Large intestine (tissue), 3 donors: ENCODE results near the gene FGGY. TPM values are rescaled to one million over a fixed set of nuclear protein-coding genes. Genes with fewer than 3 reads are reported as not detected.

ENCODE experiments used
- DNase-seq, 2 donors: peaks; one replicate each; pipeline versions ENCODE4 v3.0.0 to v3.0.0-alpha.2; 2013
- H3K27ac ChIP-seq: one replicate; pipeline ENCODE4 v1.5.1; 2013; ENCODE audit warnings: low read length
- H3K27me3 ChIP-seq: 2 replicates; pipeline ENCODE4 v1.6.1; 2013; ENCODE audit warnings: low read length; ENCODE audit not compliant: control insufficient read depth, insufficient read depth
- H3K36me3 ChIP-seq: 2 replicates; pipeline ENCODE4 v1.6.1; 2013; ENCODE audit warnings: low read length; ENCODE audit not compliant: control insufficient read depth, insufficient read depth
- H3K4me1 ChIP-seq: one replicate; pipeline ENCODE4 v1.6.1; 2013; ENCODE audit warnings: low read length; ENCODE audit not compliant: control insufficient read depth, insufficient read depth
- H3K4me3 ChIP-seq: one replicate; pipeline ENCODE4 v1.5.1; 2013; ENCODE audit warnings: low read length
- H3K9me3 ChIP-seq: one replicate; pipeline ENCODE4 v1.6.1; 2013; ENCODE audit warnings: mild to moderate bottlenecking, low read depth, low read length, moderate library complexity; ENCODE audit not compliant: control insufficient read depth
- WGBS: methylation state at CpG from one replicate; pipeline ENCODE4 v1.1.5; 2013; ENCODE audit warnings: low lambda C conversion rate; ENCODE audit not compliant: insufficient coverage; 5-methylcytosine and 5-hydroxymethylcytosine counted together
- polyA plus RNA-seq: library from polyadenylated mRNA; unstranded; fragments of 120-200 nt; gene quantifications from one replicate; pipeline ENCODE4 v1.2.1, GENCODE V29; 2013

Gene FGGY
- polyA plus RNA-seq, 1 donor = 17.5 TPM

- H3K27ac ChIP-seq = no peak overlapping the region
- peaks cover 7% of the 10 kb centered on the region for H3K36me3 ChIP-seq
- no peaks in the 10 kb centered on the region for H3K27me3 ChIP-seq
- no peaks in the 10 kb centered on the region for H3K9me3 ChIP-seq
- no CpG with 5 or more reads among the region's 7 CpGs for WGBS
- no peak for DNase-seq
- no peaks in the 10 kb centered on the region for H3K4me1 ChIP-seq
- H3K4me3 ChIP-seq = no peak overlapping the region
Measured at GRCh38 chr1:59672851-59673572, 376.1 kb downstream of the FGGY start.

- no peaks in the 10 kb centered on the region for H3K27me3 ChIP-seq
Measured at GRCh38 chr1:59673573-59674450, 376.9 kb downstream of the FGGY start.

GRCh38 chr1:59674595-59674994 lies 377.7 kb downstream of the FGGY start:
- H3K9me3 ChIP-seq = no peaks in the 10 kb centered on the region
- no peak for DNase-seq
- WGBS = 100% methylated on average over 1 of the region's 2 CpGs
- no peaks in the 10 kb centered on the region for H3K4me1 ChIP-seq
- peaks cover 4% of the 10 kb centered on the region for H3K36me3 ChIP-seq
- H3K27me3 ChIP-seq = no peaks in the 10 kb centered on the region
- no peak overlapping the region for H3K27ac ChIP-seq
- no peak overlapping the region for H3K4me3 ChIP-seq

More at GRCh38 chr1:59673573-59674450, 376.9 kb downstream of the FGGY start:
- Histone ChIP-seq H3K36me3 (peaks cover 4% of the 10 kb centered on the region), H3K9me3 (no peaks in the 10 kb centered on the region), H3K4me3 (no peak overlapping the region), H3K4me1 (no peaks in the 10 kb centered on the region), H3K27ac (no peak overlapping the region)
- WGBS = 78% methylated on average over 6 of the region's 16 CpGs
- DNase-seq = no peak

- Histone ChIP-seq H3K27me3 (no peaks in the 10 kb centered on the region), H3K4me3 (no peak overlapping the region), H3K9me3 (no peaks in the 10 kb centered on the region), H3K27ac (no peak overlapping the region), H3K36me3 (peaks cover 4% of the 10 kb centered on the region), H3K4me1 (no peaks in the 10 kb centered on the region)
- DNase-seq = no peak
- no CpG with 5 or more reads among the region's 2 CpGs for WGBS
Measured at GRCh38 chr1:59675936-59676335, 379.0 kb downstream of the FGGY start.

- H3K4me3 ChIP-seq = no peak overlapping the region
- no peak for DNase-seq
- no peaks in the 10 kb centered on the region for H3K4me1 ChIP-seq
- H3K36me3 ChIP-seq = no peaks in the 10 kb centered on the region
- no peaks in the 10 kb centered on the region for H3K27me3 ChIP-seq
- no peaks in the 10 kb centered on the region for H3K9me3 ChIP-seq
- no peak overlapping the region for H3K27ac ChIP-seq
- 100% methylated on average over 1 of the region's 1 CpG for WGBS
Measured at GRCh38 chr1:59678040-59678439, 381.1 kb downstream of the FGGY start.

- Histone ChIP-seq H3K9me3 (no peaks in the 10 kb centered on the region), H3K27me3 (no peaks in the 10 kb centered on the region), H3K4me1 (no peaks in the 10 kb centered on the region), H3K36me3 (no peaks in the 10 kb centered on the region), H3K27ac (no peak overlapping the region), H3K4me3 (no peak overlapping the region)
- 44% methylated on average over 2 of the region's 3 CpGs for WGBS
- DNase-seq = no peak
Measured at GRCh38 chr1:59678493-59679228, 381.8 kb downstream of the FGGY start.

GRCh38 chr1:59680044-59680443 lies 383.1 kb downstream of the FGGY start:
- Histone ChIP-seq H3K4me1 (no peaks in the 10 kb centered on the region), H3K27me3 (no peaks in the 10 kb centered on the region), H3K27ac (no peak overlapping the region), H3K9me3 (no peaks in the 10 kb centered on the region), H3K4me3 (no peak overlapping the region), H3K36me3 (no peaks in the 10 kb centered on the region)
- DNase-seq = no peak

- WGBS = 80% methylated on average over 1 of the region's 5 CpGs
- H3K27ac ChIP-seq = no peak overlapping the region
- H3K36me3 ChIP-seq = no peaks in the 10 kb centered on the region
- no peaks in the 10 kb centered on the region for H3K9me3 ChIP-seq
- DNase-seq = no peak
- no peaks in the 10 kb centered on the region for H3K27me3 ChIP-seq
- H3K4me3 ChIP-seq = no peak overlapping the region
- H3K4me1 ChIP-seq = no peaks in the 10 kb centered on the region
Measured at GRCh38 chr1:59682396-59683080, 385.6 kb downstream of the FGGY start.

GRCh38 chr1:59683197-59683596 lies 386.3 kb downstream of the FGGY start:
- WGBS = no CpG with 5 or more reads among the region's 2 CpGs
- Histone ChIP-seq H3K9me3 (no peaks in the 10 kb centered on the region), H3K4me1 (no peaks in the 10 kb centered on the region), H3K4me3 (no peak overlapping the region), H3K27ac (no peak overlapping the region), H3K36me3 (no peaks in the 10 kb centered on the region), H3K27me3 (no peaks in the 10 kb centered on the region)
- DNase-seq = no peak

GRCh38 chr1:59684698-59685097 lies 387.8 kb downstream of the FGGY start:
- DNase-seq = no peak
- Histone ChIP-seq H3K4me3 (no peak overlapping the region), H3K27me3 (no peaks in the 10 kb centered on the region), H3K4me1 (peaks cover 6% of the 10 kb centered on the region), H3K9me3 (no peaks in the 10 kb centered on the region), H3K36me3 (no peaks in the 10 kb centered on the region), H3K27ac (no peak overlapping the region)
- no CpG with 5 or more reads among the region's 4 CpGs for WGBS
